Cardiac muscle cell (in vitro differentiated cells and primary cell): ENCODE data around the gene NAIF1. TPM values are rescaled to one million over a fixed set of nuclear protein-coding genes. Genes with fewer than 3 reads are reported as not detected.
A peak's percentile ranks its signal among the peaks of the same experiment; 100 is the strongest.

Experiments
- DNase-seq, 2 donors: peaks; one replicate each; pipeline versions ENCODE4 v3.0.0 to v3.0.0-alpha.2; 2010 to 2017; ENCODE audit warnings: low read depth in 1 of 2, low spot score in 1 of 2
- H3K27ac ChIP-seq: fragments of 200-600 bp; sonication (generic); 2 replicates; pipeline ENCODE4 v1.5.1; 2016
- H3K27me3 ChIP-seq: fragments of 200-600 bp; sonication (generic); 2 replicates; pipeline ENCODE4 v1.6.0; 2016; ENCODE audit warnings: control low read depth
- H3K36me3 ChIP-seq: fragments of 200-600 bp; sonication (generic); 2 replicates; pipeline ENCODE4 v1.5.1; 2016; ENCODE audit warnings: control low read depth
- H3K4me1 ChIP-seq: fragments of 200-600 bp; sonication (generic); 2 replicates; pipeline ENCODE4 v1.8.1; 2017; ENCODE audit warnings: low read depth, mild to moderate bottlenecking, mixed run types
- H3K4me3 ChIP-seq: fragments of 200-600 bp; sonication (generic); 2 replicates; pipeline ENCODE4 v1.5.1; 2016; ENCODE audit warnings: mild to moderate bottlenecking
- H3K9me3 ChIP-seq: fragments of 200-600 bp; sonication (generic); 2 replicates; pipeline ENCODE4 v1.5.1; 2017; ENCODE audit warnings: low read depth, mild to moderate bottlenecking, control low read depth
- CTCF ChIP-seq: IDR thresholded peaks from 2 replicates; pipeline ENCODE4 v1.5.1; 2012; ENCODE audit warnings: low read depth, mild to moderate bottlenecking, low read length
- polyA plus RNA-seq: library from polyadenylated mRNA; unstranded; fragments of >200 nt; fragmentation: Nextera tagmentation; extraction: Ambion mirVana; gene quantifications from 2 replicates; pipeline ENCODE4 v1.2.1, GENCODE V29; 2016
- total RNA-seq: library from RNA; depleted of rRNA; stranded (reverse); fragments of >200 nt; gene quantifications from 2 replicates; pipeline ENCODE4 v1.2.3, GENCODE V29; 2016

NAIF1 gene
- total and polyA plus RNA-seq, 2 experiments from 2014 or later: 6.9 to 9.4 TPM

- H3K9me3 ChIP-seq: no peaks in the 10 kb centered on the region
- TF ChIP-seq CTCF: no peak
Measured at GRCh38 chr9:128062846-128063831, 4.0 kb downstream of the NAIF1 start.

GRCh38 chr9:128062279-128062678 lies 4.8 kb downstream of the NAIF1 start:
- no peak for TF ChIP-seq CTCF
- H3K9me3 ChIP-seq: no peaks in the 10 kb centered on the region
- no peak overlapping the region for H3K27ac ChIP-seq
- no peak for DNase-seq
- no peaks in the 10 kb centered on the region for H3K27me3 ChIP-seq
- no peaks in the 10 kb centered on the region for H3K36me3 ChIP-seq
- peaks cover 9% of the 10 kb centered on the region for H3K4me1 ChIP-seq
- no peak overlapping the region for H3K4me3 ChIP-seq

More at GRCh38 chr9:128062846-128063831, 4.0 kb downstream of the NAIF1 start:
- no peak overlapping the region for H3K4me3 ChIP-seq
- H3K27ac ChIP-seq: no peak overlapping the region
- no peaks in the 10 kb centered on the region for H3K36me3 ChIP-seq
- no peak for DNase-seq
- H3K27me3 ChIP-seq: no peaks in the 10 kb centered on the region
- H3K4me1 ChIP-seq: peaks cover 9% of the 10 kb centered on the region

- no peak for DNase-seq
- peak overlapping the region; percentile 6 for H3K27ac ChIP-seq
- no peaks in the 10 kb centered on the region for H3K36me3 ChIP-seq
- no peaks in the 10 kb centered on the region for H3K9me3 ChIP-seq
- TF ChIP-seq CTCF: no peak
- H3K4me3 ChIP-seq: no peak overlapping the region
- no peaks in the 10 kb centered on the region for H3K27me3 ChIP-seq
- peaks cover 4% of the 10 kb centered on the region for H3K4me1 ChIP-seq
Measured at GRCh38 chr9:128061275-128061960, 5.7 kb downstream of the NAIF1 start.

- no peak for DNase-seq
- Histone ChIP-seq H3K9me3 (no peaks in the 10 kb centered on the region), H3K36me3 (no peaks in the 10 kb centered on the region), H3K27ac (no peak overlapping the region), H3K4me3 (no peak overlapping the region), H3K4me1 (no peaks in the 10 kb centered on the region), H3K27me3 (no peaks in the 10 kb centered on the region)
- no peak for TF ChIP-seq CTCF
Measured at GRCh38 chr9:128059365-128059983, 7.6 kb downstream of the NAIF1 start.

- Histone ChIP-seq H3K4me1 (no peaks in the 10 kb centered on the region), H3K4me3 (no peak overlapping the region), H3K36me3 (no peaks in the 10 kb centered on the region), H3K27me3 (no peaks in the 10 kb centered on the region), H3K27ac (no peak overlapping the region), H3K9me3 (no peaks in the 10 kb centered on the region)
- no peak for TF ChIP-seq CTCF
- no peak for DNase-seq
Measured at GRCh38 chr9:128057724-128058409, 9.3 kb downstream of the NAIF1 start.
